ENCODE results near the gene SCYGR6. TPM values are rescaled to one million over a fixed set of nuclear protein-coding genes. Genes with fewer than 3 reads are reported as not detected.
A peak's percentile ranks its signal among the peaks of the same experiment; 100 is the strongest.

SCYGR6 gene
- polyA plus RNA-seq, 1 experiment, result not detected

GRCh38 chr2:227717687-227718567 is 6.6 kb downstream of the SCYGR6 start, which contains the start of gene SLC19A3:
Gene SLC19A3 (minus strand): TSS chr2:227718028. CDS start chr2:227702318, 15,710 bp downstream.
- Histone ChIP-seq H3K9me3 (ENCODE audit: control insufficient read depth, insufficient read depth, low read length) (no peaks in the 10 kb centered on the region; the same call in 1 of the 2 replicates), H3K27ac (ENCODE audit: low read depth, low read length) (peak within 1 kb of the TSS; percentile 24), H3K27me3 (ENCODE audit: control insufficient read depth, insufficient read depth, low read length) (peaks cover 3% of the 10 kb centered on the region), H3K4me3 (ENCODE audit: low read depth, low read length) (peak within 1 kb of the TSS; percentile 54)
- ChIA-PET POLR2A (no interaction called here), CTCF (interaction anchor here (0.8 to 1.5 kb wide), 2 partner anchors 49 to 198 kb away, joined by 3 to 5 read pairs; no protein-coding TSS in a partner anchor)
- no peak for TF ChIP-seq CTCF (IDR thresholded peaks at IDR 0.05; ENCODE audit: low read depth, low read length)
- peak; percentile 27 for DNase-seq (ENCODE audit: low read depth, low spot score)

GRCh38 chr2:227716501-227716900 is 8.1 kb downstream of the SCYGR6 start:
- no peak for TF ChIP-seq CTCF (IDR thresholded peaks at IDR 0.05; ENCODE audit: low read depth, low read length)
- POLR2A ChIA-PET, result no interaction called here
- CTCF ChIA-PET, result interaction anchor here (0.6 kb wide), 3 partner anchors 25 to 1858 kb away, joined by 4 to 7 read pairs (median 4); no protein-coding TSS in a partner anchor

GRCh38 chr2:227713291-227713690 is 11.3 kb downstream of the SCYGR6 start:
- H3K9me3 ChIP-seq (ENCODE audit: control insufficient read depth, insufficient read depth, low read length), result no peaks in the 10 kb centered on the region; the same call in 1 of the 2 replicates
- H3K27ac ChIP-seq (ENCODE audit: low read depth, low read length), result no peak overlapping the region
- no peak for DNase-seq (ENCODE audit: low read depth, low spot score)
- TF ChIP-seq CTCF (IDR thresholded peaks at IDR 0.05; ENCODE audit: low read depth, low read length), result no peak
- peaks cover 3% of the 10 kb centered on the region for H3K27me3 ChIP-seq (ENCODE audit: control insufficient read depth, insufficient read depth, low read length)
- ChIA-PET CTCF (interaction anchor here (1.2 kb wide), 1 partner anchor 53 kb away, joined by 3 read pairs; no protein-coding TSS in a partner anchor), POLR2A (no interaction called here)
- no peak overlapping the region for H3K4me3 ChIP-seq (ENCODE audit: low read depth, low read length)

More at GRCh38 chr2:227716501-227716900, 8.1 kb downstream of the SCYGR6 start:
- Histone ChIP-seq H3K27ac (ENCODE audit: low read depth, low read length) (no peak overlapping the region), H3K27me3 (ENCODE audit: control insufficient read depth, insufficient read depth, low read length) (peaks cover 3% of the 10 kb centered on the region), H3K9me3 (ENCODE audit: control insufficient read depth, insufficient read depth, low read length) (no peaks in the 10 kb centered on the region; the same call in 1 of the 2 replicates), H3K4me3 (ENCODE audit: low read depth, low read length) (no peak overlapping the region)
- no peak for DNase-seq (ENCODE audit: low read depth, low spot score)

GRCh38 chr2:227710986-227711385 is 13.6 kb downstream of the SCYGR6 start:
- DNase-seq (ENCODE audit: low read depth, low spot score), result no peak
- Histone ChIP-seq H3K9me3 (ENCODE audit: control insufficient read depth, insufficient read depth, low read length) (no peaks in the 10 kb centered on the region), H3K27me3 (ENCODE audit: control insufficient read depth, insufficient read depth, low read length) (peaks cover 3% of the 10 kb centered on the region), H3K4me3 (ENCODE audit: low read depth, low read length) (no peak overlapping the region), H3K27ac (ENCODE audit: low read depth, low read length) (no peak overlapping the region)
- no peak for TF ChIP-seq CTCF (IDR thresholded peaks at IDR 0.05; ENCODE audit: low read depth, low read length)
- CTCF ChIA-PET, result no interaction called here
- POLR2A ChIA-PET, result no interaction called here

GRCh38 chr2:227707390-227707789 is 17.2 kb downstream of the SCYGR6 start:
- ChIA-PET CTCF (interaction anchor here (0.6 kb wide), 2 partner anchors 60 to 961 kb away, joined by 3 to 5 read pairs; no protein-coding TSS in a partner anchor), POLR2A (no interaction called here)
- no peak for TF ChIP-seq CTCF (IDR thresholded peaks at IDR 0.05; ENCODE audit: low read depth, low read length)
- Histone ChIP-seq H3K27me3 (ENCODE audit: control insufficient read depth, insufficient read depth, low read length) (no peaks in the 10 kb centered on the region), H3K9me3 (ENCODE audit: control insufficient read depth, insufficient read depth, low read length) (no peaks in the 10 kb centered on the region), H3K4me3 (ENCODE audit: low read depth, low read length) (no peak overlapping the region), H3K27ac (ENCODE audit: low read depth, low read length) (no peak overlapping the region)
- DNase-seq (ENCODE audit: low read depth, low spot score), result no peak

All from AG04450 (cell line).